H7 (cell line): ENCODE results near the gene ATP5PD. TPM values are rescaled to one million over a fixed set of nuclear protein-coding genes. Genes with fewer than 3 reads are reported as not detected.

Experiments
- DNase-seq: peaks from one replicate; pipeline ENCODE4 v3.0.0; 2012
- H3K27me3 ChIP-seq: 2 replicates; pipeline ENCODE4 v1.6.0; 2011; ENCODE audit warnings: mild to moderate bottlenecking, low read length; ENCODE audit not compliant: control insufficient read depth, insufficient read depth
- H3K36me3 ChIP-seq: replicated peaks from 2 replicates; pipeline ENCODE4 v1.5.1; 2011; ENCODE audit warnings: low read length; ENCODE audit not compliant: control insufficient read depth, insufficient read depth
- H3K4me3 ChIP-seq: 2 replicates; pipeline ENCODE4 v1.5.1; 2011; ENCODE audit warnings: low read depth, mild to moderate bottlenecking, control low read depth, low read length, moderate library complexity; ENCODE audit not compliant: insufficient read depth
- total RNA-seq: library from RNA; depleted of rRNA; stranded (reverse); fragments of >200 nt; shearing (Covaris generic); gene quantifications from 2 replicates; pipeline ENCODE4 v1.2.3, GENCODE V29; 2014

Gene ATP5PD
- total RNA-seq, 1 experiment from 2014 or later = 432 TPM

GRCh38 chr17:75067856-75068255 lies 21.1 kb upstream of the ATP5PD start:
- no peak overlapping the region for H3K4me3 ChIP-seq
- peak; percentile 28 for DNase-seq
- H3K36me3 ChIP-seq = peaks cover 13% of the 10 kb centered on the region
- no peaks in the 10 kb centered on the region for H3K27me3 ChIP-seq

- H3K27me3 ChIP-seq = no peaks in the 10 kb centered on the region
- peak; percentile 29 for DNase-seq
- peaks cover 27% of the 10 kb centered on the region for H3K36me3 ChIP-seq
- H3K4me3 ChIP-seq = no peak overlapping the region
Measured at GRCh38 chr17:75065562-75066151, 18.9 kb upstream of the ATP5PD start.

DNA sequence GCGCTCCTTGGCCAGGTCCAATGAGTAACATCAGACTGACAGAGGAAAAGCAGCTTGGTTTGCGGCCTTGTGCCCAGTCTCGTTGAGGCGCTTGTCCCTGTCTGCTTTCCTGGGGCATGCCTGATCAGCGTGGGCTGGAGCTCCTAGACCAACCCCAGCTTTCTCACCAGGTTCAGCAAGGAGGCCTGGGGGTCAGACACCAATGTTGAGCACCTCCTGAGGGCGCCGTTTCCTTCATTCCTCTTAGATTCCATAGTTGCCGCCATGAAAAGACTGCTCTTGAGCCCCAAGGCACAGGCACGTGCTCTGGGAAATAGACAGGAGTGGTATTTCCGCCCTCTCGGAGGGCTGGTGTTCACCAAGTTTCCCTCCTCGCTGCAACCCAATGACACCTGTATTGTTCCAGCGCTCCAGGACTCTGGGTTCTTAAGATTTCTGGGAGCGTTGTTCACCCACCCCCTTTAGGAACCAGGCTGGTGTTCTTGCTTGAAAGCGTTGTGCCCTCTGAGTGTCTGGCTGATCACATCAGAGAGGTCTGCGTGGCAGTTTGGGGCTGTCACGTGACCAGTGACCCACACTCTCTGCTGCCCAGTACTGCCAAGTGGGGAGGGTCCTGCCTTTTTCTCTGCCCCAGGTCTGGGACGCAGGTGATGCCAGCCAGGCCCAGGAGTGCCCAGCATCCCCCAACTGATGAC lies 18.2 kb upstream of the ATP5PD start:
- no peak overlapping the region for H3K4me3 ChIP-seq
- H3K27me3 ChIP-seq = no peaks in the 10 kb centered on the region
- peaks cover 28% of the 10 kb centered on the region for H3K36me3 ChIP-seq
- peak; percentile 71 for DNase-seq

DNA sequence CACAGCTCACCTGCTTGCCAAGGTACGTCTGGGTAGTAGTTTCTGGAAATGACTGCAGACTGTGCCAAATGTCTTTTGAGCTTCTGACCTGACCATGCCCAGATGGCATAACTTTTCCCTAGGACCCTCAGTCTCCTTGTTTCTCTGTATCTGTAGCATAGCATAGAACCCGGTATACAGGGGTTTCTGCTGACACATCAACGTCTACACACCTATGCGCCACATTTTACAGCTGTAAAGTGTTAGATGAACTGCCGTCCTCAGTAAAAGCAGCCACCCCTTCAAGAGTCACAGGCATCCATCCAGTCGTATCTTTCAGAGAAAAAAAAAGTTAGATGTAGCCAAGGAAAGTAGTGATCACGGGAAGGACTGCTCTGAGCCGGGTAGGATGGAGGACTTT lies 17.7 kb upstream of the ATP5PD start:
- no peak overlapping the region for H3K4me3 ChIP-seq
- DNase-seq = no peak
- H3K27me3 ChIP-seq = no peaks in the 10 kb centered on the region
- peaks cover 32% of the 10 kb centered on the region for H3K36me3 ChIP-seq

- Histone ChIP-seq H3K27me3 (no peaks in the 10 kb centered on the region), H3K4me3 (no peak overlapping the region), H3K36me3 (peaks cover 34% of the 10 kb centered on the region)
- peak; percentile 19 for DNase-seq
Measured at GRCh38 chr17:75064040-75064439, 17.3 kb upstream of the ATP5PD start.

- DNase-seq = peak; percentile 28
- peaks cover 34% of the 10 kb centered on the region for H3K36me3 ChIP-seq
- H3K27me3 ChIP-seq = no peaks in the 10 kb centered on the region
- no peak overlapping the region for H3K4me3 ChIP-seq
Measured at GRCh38 chr17:75063626-75064025, 16.9 kb upstream of the ATP5PD start.

GRCh38 chr17:75063201-75063600 lies 16.4 kb upstream of the ATP5PD start:
- H3K36me3 ChIP-seq = peaks cover 34% of the 10 kb centered on the region
- DNase-seq = peak; percentile 30
- H3K4me3 ChIP-seq = no peak overlapping the region
- H3K27me3 ChIP-seq = no peaks in the 10 kb centered on the region

DNA sequence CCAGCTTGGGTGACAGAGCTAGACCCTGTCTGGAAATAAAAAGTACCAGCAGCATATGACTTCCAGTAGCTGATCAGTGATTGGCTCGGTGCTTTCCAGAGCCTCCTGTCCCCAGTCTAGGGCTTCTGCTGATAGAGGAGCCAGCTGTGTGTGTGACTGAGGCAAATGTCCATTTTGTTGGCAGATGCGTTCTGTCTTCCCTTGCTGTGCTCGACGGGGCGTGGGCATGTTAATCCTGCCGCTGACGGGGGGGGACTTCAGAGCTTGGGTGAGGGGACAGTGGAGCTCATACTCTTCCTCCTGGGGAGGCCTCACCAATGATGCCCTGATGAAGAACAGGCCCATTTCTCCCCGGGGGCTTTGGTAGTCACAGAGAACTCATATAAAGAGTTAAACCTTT lies 14.8 kb upstream of the ATP5PD start:
- no peak overlapping the region for H3K4me3 ChIP-seq
- no peak for DNase-seq
- no peaks in the 10 kb centered on the region for H3K27me3 ChIP-seq
- peaks cover 34% of the 10 kb centered on the region for H3K36me3 ChIP-seq

GRCh38 chr17:75061055-75061438 lies 14.3 kb upstream of the ATP5PD start:
- Histone ChIP-seq H3K27me3 (no peaks in the 10 kb centered on the region), H3K36me3 (peaks cover 34% of the 10 kb centered on the region), H3K4me3 (no peak overlapping the region)
- DNase-seq = peak; percentile 30

GRCh38 chr17:75060434-75061054 lies 13.8 kb upstream of the ATP5PD start:
- peaks cover 34% of the 10 kb centered on the region for H3K36me3 ChIP-seq
- peak; percentile 25 for DNase-seq
- no peaks in the 10 kb centered on the region for H3K27me3 ChIP-seq

GRCh38 chr17:75059369-75060345 lies 12.9 kb upstream of the ATP5PD start:
- no peak overlapping the region for H3K4me3 ChIP-seq
- H3K36me3 ChIP-seq = peaks cover 34% of the 10 kb centered on the region
- DNase-seq = peak; percentile 61
- H3K27me3 ChIP-seq = no peaks in the 10 kb centered on the region

More at GRCh38 chr17:75060434-75061054, 13.8 kb upstream of the ATP5PD start:
- H3K4me3 ChIP-seq = no peak overlapping the region

- DNase-seq = no peak
- Histone ChIP-seq H3K4me3 (no peak overlapping the region), H3K27me3 (no peaks in the 10 kb centered on the region), H3K36me3 (peaks cover 21% of the 10 kb centered on the region)
Measured at GRCh38 chr17:75051941-75052340, 5.2 kb upstream of the ATP5PD start.

DNA sequence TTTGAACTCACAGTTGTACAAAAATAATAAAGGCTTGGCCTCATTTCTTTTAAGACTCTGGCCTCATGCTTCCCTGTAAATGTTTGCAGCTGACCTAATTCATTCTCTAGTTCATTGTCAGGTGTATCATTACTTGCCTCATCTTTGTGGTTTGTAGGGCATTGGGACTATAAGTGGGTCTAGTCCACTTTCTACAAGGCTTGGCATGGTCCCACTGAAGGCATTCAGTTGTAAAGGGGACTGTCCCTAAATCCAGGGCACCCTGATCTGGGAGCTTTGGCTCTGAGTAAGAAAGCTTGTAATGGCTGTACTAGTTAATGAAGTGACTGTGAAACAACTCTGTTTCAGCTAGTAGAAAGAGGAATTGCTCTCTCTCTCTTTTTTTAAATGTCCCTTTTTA lies 2.9 kb upstream of the ATP5PD start:
- Histone ChIP-seq H3K36me3 (peaks cover 21% of the 10 kb centered on the region), H3K27me3 (no peaks in the 10 kb centered on the region), H3K4me3 (no peak overlapping the region)
- DNase-seq = no peak

GRCh38 chr17:75049057-75049456 lies 2.3 kb upstream of the ATP5PD start:
- Histone ChIP-seq H3K27me3 (no peaks in the 10 kb centered on the region), H3K4me3 (no peak overlapping the region), H3K36me3 (peaks cover 19% of the 10 kb centered on the region)
- no peak for DNase-seq
